Stimulated activated naive CD8-positive, alpha-beta T cell treated with anti-CD3 and anti-CD28 coated beads, Interleukin-15, amount 100 ng/mL, for 72 hours (primary cell): ENCODE data around the gene CD200R1L.

Source experiments
- ATAC-seq: fragments of 150-1000 bp; cut with Tn5 transposase; 2 replicates; pipeline ENCODE4 v1.10.0; 2021; ENCODE audit warnings: mild to moderate bottlenecking, moderate library complexity
- DNase-seq, 2 donors: peaks; one replicate each; pipeline ENCODE4 v3.0.0; 2021 to 2022
- H3K27ac Mint-ChIP-seq, 2 donors: one replicate each; pipeline ENCODE4 v1.8.0; 2022; ENCODE audit warnings: mild to moderate bottlenecking in 2 of 2, mixed read lengths in 2 of 2, moderate library complexity in 2 of 2
- H3K27me3 Mint-ChIP-seq: one replicate; pipeline ENCODE4 v1.8.0; 2022; ENCODE audit warnings: mixed read lengths
- H3K4me1 Mint-ChIP-seq: one replicate; pipeline ENCODE4 v1.8.0; 2022; ENCODE audit warnings: mild to moderate bottlenecking, mixed read lengths
- H3K4me3 Mint-ChIP-seq, 2 donors: one replicate each; pipeline ENCODE4 v1.8.0; 2022; ENCODE audit warnings: mild to moderate bottlenecking in 2 of 2, mixed read lengths in 2 of 2, moderate library complexity in 1 of 2
- H3K9me3 Mint-ChIP-seq, 2 donors: one replicate each; pipeline ENCODE4 v1.8.0; 2022; ENCODE audit warnings: mixed read lengths in 2 of 2

CD200R1L gene, protein sequence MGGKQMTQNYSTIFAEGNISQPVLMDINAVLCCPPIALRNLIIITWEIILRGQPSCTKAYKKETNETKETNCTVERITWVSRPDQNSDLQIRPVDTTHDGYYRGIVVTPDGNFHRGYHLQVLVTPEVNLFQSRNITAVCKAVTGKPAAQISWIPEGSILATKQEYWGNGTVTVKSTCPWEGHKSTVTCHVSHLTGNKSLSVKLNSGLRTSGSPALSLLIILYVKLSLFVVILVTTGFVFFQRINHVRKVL

DNA sequence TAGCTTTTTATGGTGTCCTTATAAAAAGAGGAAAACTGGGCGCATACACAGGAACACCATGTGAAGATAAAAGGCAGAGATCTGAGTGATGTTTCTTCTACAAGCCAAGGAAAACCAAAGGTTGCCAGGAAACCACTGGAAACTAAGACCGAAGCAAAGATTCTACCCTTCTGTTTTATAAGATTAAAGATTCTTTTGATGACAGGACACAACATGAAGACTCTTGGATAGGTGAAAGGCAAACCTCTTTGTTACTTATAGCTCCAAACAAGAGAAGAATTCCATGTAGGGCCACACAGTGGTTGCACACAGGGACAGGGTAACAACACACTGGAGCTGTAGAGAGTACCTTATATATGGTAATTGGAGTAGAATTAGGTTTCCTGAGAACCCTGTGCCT lies at the start of gene CD200R1L:
TSS of gene CD200R1L (minus strand) at position 101 of the 400 bp plus-strand sequence. CDS start 17,497 bp downstream, outside the sequence.
- H3K9me3 Mint-ChIP-seq, result peaks cover 27 to 49% of the 10 kb centered on the region in 2 donors
- peak within 1 kb of the TSS in 1 of 2 donors; percentile 58 for H3K27ac Mint-ChIP-seq
- peak within 1 kb of the TSS; percentile 1 to 23 for H3K4me3 Mint-ChIP-seq

DNA sequence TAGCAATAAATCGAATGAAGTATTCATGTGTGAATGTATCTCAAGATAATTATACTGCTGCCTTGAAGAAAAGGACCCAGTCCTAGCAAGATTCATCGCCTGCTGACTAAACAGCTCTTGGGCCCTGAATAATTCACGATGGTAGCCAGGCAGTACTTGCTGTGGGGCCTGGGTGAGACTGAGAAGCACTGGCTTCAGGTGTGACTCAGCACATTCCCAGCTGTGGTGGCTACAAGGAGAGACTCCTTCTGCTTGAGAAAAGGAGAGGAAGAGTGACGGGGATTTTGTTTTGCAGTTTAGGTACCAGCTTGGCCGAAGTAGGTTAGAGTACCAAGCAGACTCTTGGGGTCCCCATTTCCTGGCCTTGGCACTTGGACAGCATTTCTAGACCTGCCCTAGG lies 47.6 kb upstream of the CD200R1L start:
- DNase-seq (no peak), ATAC-seq (no peak)
- no peak overlapping the region for H3K4me3 Mint-ChIP-seq
- no peak overlapping the region for H3K27ac Mint-ChIP-seq
- H3K9me3 Mint-ChIP-seq, result peaks cover 0 to 7% of the 10 kb centered on the region in 2 donors
- peaks cover 8% of the 10 kb centered on the region for H3K27me3 Mint-ChIP-seq
- no peaks in the 10 kb centered on the region for H3K4me1 Mint-ChIP-seq

More for the DNA sequence above, at the start of gene CD200R1L:
- ATAC-seq (no peak), DNase-seq (no peak)
- Mint-ChIP-seq H3K4me1 (peaks cover 31% of the 10 kb centered on the region), H3K27me3 (no peaks in the 10 kb centered on the region)

DNA sequence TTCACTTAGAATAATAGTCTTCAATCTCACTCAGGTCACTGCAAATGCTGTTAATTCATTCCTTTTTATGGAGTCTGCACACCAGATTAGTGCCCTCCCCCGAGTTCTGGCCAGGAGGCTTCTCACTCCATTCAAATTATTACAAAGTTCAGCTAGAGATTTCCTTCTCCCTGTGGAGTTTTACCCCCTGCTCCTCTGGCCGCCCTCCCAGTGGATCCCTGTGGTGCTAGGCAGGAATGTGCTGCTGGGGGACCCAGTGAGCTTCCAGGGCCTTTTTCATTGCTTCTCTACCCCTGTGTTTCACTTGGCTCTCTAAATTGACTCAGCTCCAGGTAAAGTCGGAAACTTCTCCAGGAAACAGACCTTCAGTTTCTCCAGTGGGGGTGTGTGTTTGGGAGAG lies 42.7 kb upstream of the CD200R1L start:
- DNase-seq (no peak), ATAC-seq (no peak)
- no peak overlapping the region for H3K27ac Mint-ChIP-seq
- H3K4me3 Mint-ChIP-seq, result no peak overlapping the region
- peaks cover 0 to 7% of the 10 kb centered on the region in 2 donors for H3K9me3 Mint-ChIP-seq
- peaks cover 11% of the 10 kb centered on the region for H3K27me3 Mint-ChIP-seq
- H3K4me1 Mint-ChIP-seq, result no peaks in the 10 kb centered on the region

DNA sequence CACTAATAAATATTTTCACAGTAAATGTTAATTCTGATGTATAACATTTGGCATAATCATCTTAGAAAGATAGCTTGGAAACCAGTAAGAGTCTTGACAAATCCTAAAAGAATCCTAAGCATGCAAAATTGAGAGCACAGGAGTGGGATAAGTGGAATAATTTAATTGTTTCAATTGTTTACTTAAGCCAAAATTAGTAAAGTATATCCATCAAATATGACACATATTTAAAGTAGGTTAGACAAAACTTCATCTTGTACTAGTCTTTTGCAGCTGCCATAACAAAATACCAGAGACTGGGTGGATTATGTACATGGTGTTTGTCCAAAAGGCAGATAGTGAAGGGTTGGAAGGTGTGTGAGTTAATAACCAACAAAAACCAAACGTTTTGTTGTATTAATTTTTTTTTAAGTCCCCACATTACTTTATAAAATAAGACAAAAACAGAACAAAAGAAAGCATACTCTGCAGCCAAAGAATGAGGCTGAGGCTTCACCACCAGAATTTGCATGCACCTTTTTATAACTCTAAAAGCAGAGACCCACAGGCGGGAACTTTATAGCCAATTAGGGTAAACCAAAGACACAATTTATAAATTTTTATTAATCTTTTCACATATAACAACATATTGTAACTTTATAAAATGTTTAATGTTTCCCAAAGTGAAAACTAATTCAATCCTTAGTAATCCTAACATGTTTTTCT lies 41.9 kb upstream of the CD200R1L start:
- ATAC-seq (no peak), DNase-seq (no peak)
- Mint-ChIP-seq H3K27me3 (peaks cover 11% of the 10 kb centered on the region), H3K27ac (no peak overlapping the region), H3K4me1 (no peaks in the 10 kb centered on the region), H3K4me3 (no peak overlapping the region), H3K9me3 (peaks cover 0 to 7% of the 10 kb centered on the region in 2 donors)

DNA sequence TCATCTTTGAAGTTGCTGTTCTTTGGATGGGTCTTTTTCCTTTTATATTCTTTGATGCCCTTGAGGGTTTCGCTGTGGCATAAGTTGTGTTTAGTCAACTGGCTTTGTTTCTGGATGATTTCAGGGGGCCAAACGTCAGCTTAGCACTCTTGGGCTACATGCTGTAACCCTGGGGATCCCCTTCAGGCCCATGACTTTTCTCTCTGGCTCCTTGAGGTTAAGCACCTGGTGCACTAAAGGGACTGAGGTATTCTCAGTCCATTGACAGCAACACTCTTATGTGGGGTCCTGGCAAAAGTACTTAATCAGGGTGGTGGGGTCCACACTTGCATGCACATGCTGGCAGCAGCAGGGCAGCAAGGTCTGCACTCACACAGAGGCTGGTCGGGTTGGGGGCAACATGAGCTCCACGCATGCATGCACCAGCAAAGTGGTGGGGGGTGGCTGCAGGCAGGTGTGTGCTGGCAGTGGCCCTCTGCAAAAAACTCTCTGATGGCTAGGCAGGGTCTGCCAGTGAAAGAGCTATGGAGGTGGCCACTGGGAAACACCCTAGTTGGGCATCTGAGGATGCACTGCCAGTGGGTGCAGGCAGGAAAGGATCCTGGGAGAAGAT lies 38.1 kb upstream of the CD200R1L start:
- Mint-ChIP-seq H3K4me3 (no peak overlapping the region), H3K9me3 (peaks cover 0 to 4% of the 10 kb centered on the region in 2 donors), H3K27ac (no peak overlapping the region), H3K27me3 (peaks cover 9% of the 10 kb centered on the region), H3K4me1 (no peaks in the 10 kb centered on the region)
- ATAC-seq, result no peak
- DNase-seq, result no peak

DNA sequence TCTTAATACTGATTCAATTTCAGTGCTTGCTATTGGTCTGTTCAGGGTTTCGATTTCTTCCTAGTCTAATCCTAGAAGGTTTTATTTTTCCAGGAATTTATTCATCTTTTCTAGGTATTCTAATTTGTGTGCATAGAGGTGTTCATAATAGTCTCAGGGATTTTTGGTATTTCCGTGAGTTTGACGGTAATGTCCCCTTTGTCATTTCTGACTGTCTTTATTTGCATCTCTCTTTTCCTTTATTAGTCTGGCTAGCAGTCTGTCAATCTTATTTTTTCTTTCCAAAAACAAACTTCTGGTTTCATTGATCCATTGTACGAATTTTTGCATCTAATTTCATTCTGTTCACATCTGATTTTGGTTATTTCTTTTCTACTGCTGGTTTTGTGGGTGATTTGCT lies 35.2 kb upstream of the CD200R1L start:
- Mint-ChIP-seq H3K27me3 (no peaks in the 10 kb centered on the region), H3K27ac (no peak overlapping the region), H3K4me1 (no peaks in the 10 kb centered on the region), H3K9me3 (peaks cover 0 to 5% of the 10 kb centered on the region in 2 donors), H3K4me3 (no peak overlapping the region)
- DNase-seq, result no peak
- ATAC-seq, result no peak

DNA sequence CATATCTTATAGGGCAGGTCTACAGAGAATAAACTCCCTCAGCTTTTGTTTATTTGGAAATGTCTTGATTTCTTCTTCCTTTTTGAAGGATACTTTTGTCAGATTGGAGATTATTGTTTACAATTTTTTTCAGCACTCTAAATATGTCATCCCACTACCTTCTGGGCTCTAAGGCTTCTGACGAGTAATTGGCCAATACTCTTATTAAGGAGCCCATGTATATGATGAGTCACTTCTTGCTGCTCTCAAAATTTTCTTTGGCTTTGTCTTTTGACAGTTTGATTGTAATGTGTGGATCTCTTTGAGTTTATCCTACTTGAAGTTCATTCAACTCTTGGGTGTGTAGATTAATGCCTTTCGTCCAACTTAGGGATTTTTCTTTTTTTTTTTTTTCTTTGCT lies 28.9 kb upstream of the CD200R1L start:
- ATAC-seq (no peak), DNase-seq (no peak)
- no peak overlapping the region for H3K27ac Mint-ChIP-seq
- no peaks in the 10 kb centered on the region for H3K4me1 Mint-ChIP-seq
- no peaks in the 10 kb centered on the region for H3K27me3 Mint-ChIP-seq
- H3K4me3 Mint-ChIP-seq, result no peak overlapping the region
- H3K9me3 Mint-ChIP-seq, result peaks cover 17 to 23% of the 10 kb centered on the region in 2 donors

DNA sequence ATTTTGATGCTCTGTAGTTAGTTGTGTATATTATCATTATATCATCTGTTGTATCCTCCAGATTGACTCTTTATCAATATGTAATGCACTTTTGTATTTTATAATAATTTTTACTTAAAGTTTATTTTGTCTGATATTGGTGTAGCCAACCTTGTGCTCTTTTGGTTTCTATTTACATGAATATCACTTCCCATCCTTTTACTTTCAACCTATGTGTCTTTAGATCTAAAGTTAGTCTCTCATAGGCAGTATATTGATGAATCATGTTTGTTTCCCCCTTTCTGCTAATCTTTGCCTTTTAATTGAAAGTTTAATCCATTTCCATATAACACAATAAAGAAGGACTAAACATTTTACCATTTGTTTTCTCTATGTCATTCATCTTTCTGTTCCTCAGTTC lies 28.1 kb upstream of the CD200R1L start:
- no peak for DNase-seq
- Mint-ChIP-seq H3K9me3 (peaks cover 18 to 31% of the 10 kb centered on the region in 2 donors), H3K27me3 (no peaks in the 10 kb centered on the region), H3K4me3 (no peak overlapping the region), H3K27ac (no peak overlapping the region), H3K4me1 (no peaks in the 10 kb centered on the region)
- no peak for ATAC-seq

DNA sequence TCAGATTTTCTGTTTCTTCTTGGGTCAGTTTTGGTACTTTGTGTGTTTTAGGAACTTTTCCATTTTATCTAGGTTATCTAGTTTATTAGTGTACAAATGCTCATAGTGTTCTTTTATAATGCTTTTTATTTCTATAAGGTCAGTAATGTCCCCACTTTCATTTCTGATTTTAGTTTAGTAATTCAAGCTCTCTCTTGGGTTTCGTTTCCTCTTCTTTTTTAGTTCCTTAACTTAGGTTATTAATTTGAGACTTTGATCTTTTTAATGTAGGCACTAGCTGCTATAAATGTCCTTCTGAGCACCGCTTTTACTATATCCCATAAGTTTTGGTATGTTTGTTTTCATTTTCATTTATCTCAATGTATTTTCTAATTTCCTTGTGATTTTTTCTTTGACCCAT lies 27.0 kb upstream of the CD200R1L start:
- ATAC-seq (no peak), DNase-seq (no peak)
- no peaks in the 10 kb centered on the region for H3K27me3 Mint-ChIP-seq
- peaks cover 22 to 37% of the 10 kb centered on the region in 2 donors for H3K9me3 Mint-ChIP-seq
- no peak overlapping the region for H3K4me3 Mint-ChIP-seq
- H3K4me1 Mint-ChIP-seq, result no peaks in the 10 kb centered on the region
- H3K27ac Mint-ChIP-seq, result no peak overlapping the region

DNA sequence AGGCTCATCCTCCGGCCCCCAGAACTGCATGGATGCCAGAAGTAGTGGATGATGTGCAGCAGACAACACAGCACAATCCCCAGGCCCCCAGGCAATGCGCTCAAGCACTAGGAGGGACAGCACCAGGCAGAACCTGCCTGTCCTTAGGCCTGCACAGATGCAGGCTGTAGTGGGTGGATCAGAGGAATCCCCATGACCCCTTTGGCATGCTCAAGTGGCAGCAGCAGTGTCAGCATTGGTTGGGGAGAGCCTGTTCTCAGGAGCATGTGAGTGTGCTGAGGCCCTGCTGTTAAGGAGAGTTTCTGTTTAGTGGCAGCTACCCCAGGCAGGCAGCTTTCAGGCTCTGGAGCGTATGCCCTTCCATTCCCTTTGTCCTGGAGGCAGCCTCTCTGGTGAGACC lies 25.1 kb upstream of the CD200R1L start:
- H3K4me1 Mint-ChIP-seq, result no peaks in the 10 kb centered on the region
- H3K9me3 Mint-ChIP-seq, result peaks cover 22 to 37% of the 10 kb centered on the region in 2 donors
- H3K27ac Mint-ChIP-seq, result no peak overlapping the region
- DNase-seq (no peak), ATAC-seq (no peak)
- no peak overlapping the region for H3K4me3 Mint-ChIP-seq
- H3K27me3 Mint-ChIP-seq, result no peaks in the 10 kb centered on the region

DNA sequence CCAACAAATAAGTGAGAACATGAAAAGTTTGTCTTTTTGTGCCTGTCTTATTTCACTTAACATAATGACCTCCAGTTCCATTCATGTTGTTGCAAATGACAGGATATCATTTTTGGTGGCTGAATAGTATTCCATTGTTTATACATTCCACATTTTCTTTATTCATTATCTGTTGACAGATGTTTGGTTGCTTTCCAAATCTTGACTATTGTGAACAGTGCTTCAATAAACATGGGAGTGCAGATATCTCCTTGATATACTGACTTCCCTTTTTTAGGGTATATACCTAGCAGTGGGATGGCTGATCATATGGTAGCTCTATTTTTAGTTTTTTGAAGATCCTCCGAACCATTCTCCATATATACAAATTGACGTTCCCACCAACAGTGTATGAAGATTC lies 19.1 kb upstream of the CD200R1L start:
- Mint-ChIP-seq H3K4me1 (no peaks in the 10 kb centered on the region), H3K27ac (no peak overlapping the region), H3K9me3 (peaks cover 15 to 23% of the 10 kb centered on the region in 2 donors), H3K4me3 (no peak overlapping the region), H3K27me3 (no peaks in the 10 kb centered on the region)
- DNase-seq, result no peak
- ATAC-seq, result no peak

DNA sequence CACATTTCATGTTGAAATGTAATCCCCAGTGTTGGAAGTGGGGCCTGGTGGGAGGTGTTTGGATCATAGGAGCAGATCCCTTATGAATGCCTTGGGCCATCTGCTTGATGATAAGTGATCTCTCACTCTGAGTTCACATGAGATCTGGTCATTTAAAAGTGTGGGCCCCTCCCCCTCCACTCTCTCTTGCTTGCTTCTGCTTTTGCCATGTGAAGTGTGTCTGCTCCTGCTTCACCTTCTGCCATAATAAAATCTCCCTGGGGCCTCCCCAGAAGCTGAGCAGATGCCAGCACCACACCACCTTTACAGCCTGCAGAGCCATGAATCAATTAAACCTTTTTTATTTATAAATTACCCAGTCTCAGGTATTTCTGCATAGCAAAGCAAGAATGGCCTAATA lies 14.2 kb upstream of the CD200R1L start:
- ATAC-seq (no peak), DNase-seq (no peak)
- Mint-ChIP-seq H3K4me1 (peaks cover 29% of the 10 kb centered on the region), H3K27me3 (no peaks in the 10 kb centered on the region), H3K27ac (no peak overlapping the region), H3K4me3 (no peak overlapping the region), H3K9me3 (peaks cover 15 to 16% of the 10 kb centered on the region in 2 donors)

DNA sequence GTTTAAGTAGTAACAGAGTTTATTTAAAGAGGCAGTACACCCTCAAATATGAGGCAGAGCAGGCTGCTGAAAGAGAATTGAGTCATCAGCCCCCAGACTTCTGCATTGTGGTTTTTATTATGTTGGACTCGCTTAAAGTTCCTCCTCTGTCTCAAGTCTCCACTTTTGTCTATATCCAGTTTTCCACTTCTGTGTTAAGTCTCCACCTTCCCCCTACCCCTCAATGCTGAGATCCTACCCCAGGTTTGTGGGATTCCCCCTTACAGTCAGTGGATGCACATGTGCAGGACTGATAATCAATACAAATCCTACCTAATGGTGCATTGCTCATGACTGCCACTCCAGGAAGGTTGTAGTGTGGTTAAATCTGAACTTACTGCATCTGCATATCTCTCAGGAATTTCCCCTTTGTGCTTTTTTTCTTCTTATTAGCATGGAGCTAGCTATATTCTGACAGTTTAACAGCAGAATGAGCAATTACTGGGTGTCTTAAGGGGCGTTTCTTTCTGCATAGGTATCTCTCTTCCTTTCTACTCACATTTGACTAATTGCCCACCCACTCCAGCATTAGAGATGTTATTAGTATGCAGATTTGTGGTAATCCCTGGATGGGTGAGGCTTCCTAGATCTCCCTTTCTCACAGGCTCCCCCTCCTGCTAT lies 11.9 kb upstream of the CD200R1L start:
- H3K4me3 Mint-ChIP-seq, result peak overlapping the region; percentile 42 to 62
- DNase-seq (peak; percentile 14 to 27), ATAC-seq (peak; percentile 88)
- H3K27ac Mint-ChIP-seq, result no peak overlapping the region
- no peaks in the 10 kb centered on the region for H3K27me3 Mint-ChIP-seq
- H3K4me1 Mint-ChIP-seq, result peaks cover 29% of the 10 kb centered on the region
- H3K9me3 Mint-ChIP-seq, result peaks cover 9 to 16% of the 10 kb centered on the region in 2 donors

DNA sequence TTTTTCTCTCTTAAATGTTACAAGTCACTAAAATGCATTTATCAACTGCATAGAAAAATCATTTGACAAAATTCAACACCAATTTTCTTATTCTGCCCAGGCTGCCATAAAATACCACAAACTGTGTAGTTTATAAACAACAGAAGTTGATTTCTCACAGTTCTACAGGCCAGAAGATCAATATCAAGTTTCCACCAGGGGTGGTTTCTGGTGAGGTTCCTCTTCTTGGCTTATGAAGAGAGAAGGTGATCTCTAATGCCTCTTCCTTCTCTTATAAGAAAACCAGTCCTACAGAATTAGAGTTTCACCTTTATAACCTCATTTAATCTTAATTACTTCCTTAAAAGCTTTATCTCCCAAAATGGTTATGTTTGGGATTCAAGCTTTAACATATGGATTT lies 10.9 kb upstream of the CD200R1L start:
- DNase-seq, result no peak
- H3K4me1 Mint-ChIP-seq, result peaks cover 29% of the 10 kb centered on the region

DNA sequence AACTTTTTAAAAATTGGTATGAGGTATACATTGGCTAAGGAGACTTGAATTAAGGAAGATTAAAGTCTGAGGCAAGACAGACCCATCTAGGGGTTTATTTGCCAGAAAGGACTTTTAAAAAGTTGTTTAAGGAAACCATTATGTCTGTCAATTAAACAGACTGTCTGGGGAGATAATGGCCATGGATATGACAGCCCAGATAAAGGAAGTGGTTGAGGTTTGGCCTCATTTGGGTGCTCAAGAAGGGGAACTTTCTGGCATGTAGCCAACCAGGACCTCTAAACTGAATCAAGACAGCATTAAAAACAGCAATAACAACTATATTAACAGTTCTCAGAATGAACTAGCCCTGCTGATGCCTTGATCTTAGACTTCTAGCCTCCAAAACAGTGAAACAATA lies 9.9 kb upstream of the CD200R1L start:
- DNase-seq, result no peak

More for the DNA sequence above, 10.9 kb upstream of the CD200R1L start:
- H3K27ac Mint-ChIP-seq, result no peak overlapping the region
- ATAC-seq, result no peak
- no peaks in the 10 kb centered on the region for H3K27me3 Mint-ChIP-seq
- H3K4me3 Mint-ChIP-seq, result peak overlapping the region in 1 of 2 donors; percentile 5
- H3K9me3 Mint-ChIP-seq, result peaks cover 12 to 17% of the 10 kb centered on the region in 2 donors

More for the DNA sequence above, 9.9 kb upstream of the CD200R1L start:
- ATAC-seq, result no peak
- Mint-ChIP-seq H3K9me3 (peaks cover 22 to 27% of the 10 kb centered on the region in 2 donors), H3K4me3 (no peak overlapping the region), H3K4me1 (peaks cover 29% of the 10 kb centered on the region), H3K27me3 (no peaks in the 10 kb centered on the region), H3K27ac (no peak overlapping the region)
